Parathyroid adenoma (tissue), 2 donors: ENCODE data around the gene SLAIN2.

ENCODE experiments used
- H2AFZ ChIP-seq: fragments of 300-600 bp; sonication (generic); one replicate; pipeline ENCODE4 v1.7.0; 2017; ENCODE audit warnings: antibody characterized with exemption, mild to moderate bottlenecking
- H3K27ac ChIP-seq: fragments of 300-600 bp; sonication (generic); one replicate; pipeline ENCODE4 v1.7.0; 2017
- H3K27me3 ChIP-seq: fragments of 300-600 bp; sonication (generic); one replicate; pipeline ENCODE4 v1.7.0; 2017; ENCODE audit warnings: low read length; ENCODE audit not compliant: control insufficient read depth, insufficient read depth
- H3K36me3 ChIP-seq: fragments of 300-600 bp; sonication (generic); one replicate; pipeline ENCODE4 v1.7.0; 2017; ENCODE audit warnings: low read length; ENCODE audit not compliant: control insufficient read depth, insufficient read depth
- H3K4me1 ChIP-seq: fragments of 300-600 bp; sonication (generic); one replicate; pipeline ENCODE4 v1.7.0; 2017; ENCODE audit warnings: control low read depth
- H3K4me2 ChIP-seq: fragments of 300-600 bp; sonication (generic); one replicate; pipeline ENCODE4 v1.7.0; 2017; ENCODE audit warnings: low read length
- H3K4me3 ChIP-seq: fragments of 300-600 bp; sonication (generic); one replicate; pipeline ENCODE4 v1.7.0; 2017; ENCODE audit warnings: low read depth, low read length
- H3K79me2 ChIP-seq: fragments of 300-600 bp; sonication (generic); one replicate; pipeline ENCODE4 v1.7.0; 2017; ENCODE audit warnings: control low read depth
- H3K9ac ChIP-seq: fragments of 300-600 bp; sonication (generic); one replicate; pipeline ENCODE4 v1.7.0; 2017; ENCODE audit warnings: mild to moderate bottlenecking
- H3K9me3 ChIP-seq: fragments of 300-600 bp; sonication (generic); one replicate; pipeline ENCODE4 v1.7.0; 2017; ENCODE audit warnings: low read length; ENCODE audit not compliant: control insufficient read depth
- CTCF ChIP-seq: fragments of 300-600 bp; sonication (generic); IDR thresholded peaks from one replicate; pipeline ENCODE4 v1.7.0; 2017; ENCODE audit warnings: antibody characterized with exemption, mild to moderate bottlenecking
- donor health status: primary hyperparathyroidism.

Gene SLAIN2

GRCh38 chr4:48366611-48367010 lies 25.3 kb downstream of the SLAIN2 start:
- TF ChIP-seq CTCF = no peak
- Histone ChIP-seq H2AFZ (no peak overlapping the region), H3K4me2 (no peak overlapping the region), H3K4me3 (no peak overlapping the region), H3K27ac (no peak overlapping the region), H3K4me1 (peaks cover 2% of the 10 kb centered on the region), H3K79me2 (no peaks in the 10 kb centered on the region), H3K9me3 (no peaks in the 10 kb centered on the region), H3K36me3 (no peaks in the 10 kb centered on the region), H3K9ac (no peak overlapping the region), H3K27me3 (no peaks in the 10 kb centered on the region)

- Histone ChIP-seq H3K4me2 (no peak overlapping the region), H2AFZ (no peak overlapping the region), H3K9ac (no peak overlapping the region), H3K27me3 (no peaks in the 10 kb centered on the region), H3K27ac (no peak overlapping the region), H3K4me1 (peaks cover 2% of the 10 kb centered on the region), H3K4me3 (no peak overlapping the region), H3K36me3 (no peaks in the 10 kb centered on the region), H3K79me2 (no peaks in the 10 kb centered on the region), H3K9me3 (no peaks in the 10 kb centered on the region)
- TF ChIP-seq CTCF = no peak
Measured at GRCh38 chr4:48367016-48367415, 25.7 kb downstream of the SLAIN2 start.

GRCh38 chr4:48368389-48368788 lies 27.1 kb downstream of the SLAIN2 start:
- H3K27ac ChIP-seq = no peak overlapping the region
- H3K79me2 ChIP-seq = no peaks in the 10 kb centered on the region
- no peaks in the 10 kb centered on the region for H3K27me3 ChIP-seq
- H2AFZ ChIP-seq = no peak overlapping the region
- no peak for TF ChIP-seq CTCF
- H3K36me3 ChIP-seq = no peaks in the 10 kb centered on the region
- no peak overlapping the region for H3K4me3 ChIP-seq
- peaks cover 2% of the 10 kb centered on the region for H3K4me1 ChIP-seq
- H3K9me3 ChIP-seq = no peaks in the 10 kb centered on the region
- no peak overlapping the region for H3K9ac ChIP-seq
- H3K4me2 ChIP-seq = no peak overlapping the region

- H3K27me3 ChIP-seq = no peaks in the 10 kb centered on the region
- no peak overlapping the region for H3K4me2 ChIP-seq
- no peak overlapping the region for H3K4me3 ChIP-seq
- H3K36me3 ChIP-seq = no peaks in the 10 kb centered on the region
- H3K4me1 ChIP-seq = peaks cover 2% of the 10 kb centered on the region
- H3K9me3 ChIP-seq = no peaks in the 10 kb centered on the region
- H3K9ac ChIP-seq = no peak overlapping the region
- no peak for TF ChIP-seq CTCF
- no peaks in the 10 kb centered on the region for H3K79me2 ChIP-seq
- H3K27ac ChIP-seq = no peak overlapping the region
- H2AFZ ChIP-seq = no peak overlapping the region
Measured at GRCh38 chr4:48369248-48369647, 27.9 kb downstream of the SLAIN2 start.

- H3K9ac ChIP-seq = no peak overlapping the region
- no peaks in the 10 kb centered on the region for H3K79me2 ChIP-seq
- no peak for TF ChIP-seq CTCF
- H3K4me2 ChIP-seq = no peak overlapping the region
- no peak overlapping the region for H2AFZ ChIP-seq
- no peak overlapping the region for H3K27ac ChIP-seq
- no peaks in the 10 kb centered on the region for H3K36me3 ChIP-seq
- no peaks in the 10 kb centered on the region for H3K9me3 ChIP-seq
- no peak overlapping the region for H3K4me3 ChIP-seq
- H3K27me3 ChIP-seq = no peaks in the 10 kb centered on the region
- peaks cover 2% of the 10 kb centered on the region for H3K4me1 ChIP-seq
Measured at GRCh38 chr4:48369771-48370170, 28.4 kb downstream of the SLAIN2 start.
